GM18505 (cell line): ENCODE results near the gene FAM83C.
"Not testable (repeated sequence)": the region's sequence is repeated elsewhere in the genome, so short reads cannot be mapped to it uniquely, and the experiment has no call there.

Experiments
- ATAC-seq: cut with Tn5 transposase; IDR thresholded peaks from one replicate; pipeline ENCODE4 v1.9.1; 2021; ENCODE audit not compliant: unreplicated experiment
- POLR2A ChIP-seq: IDR thresholded peaks from 4 replicates; pipeline ENCODE4 v1.6.1; 2011; ENCODE audit warnings: borderline replicate concordance; ENCODE audit not compliant: insufficient read depth, insufficient read length; ENCODE audit errors: extremely low read depth

Gene FAM83C

DNA sequence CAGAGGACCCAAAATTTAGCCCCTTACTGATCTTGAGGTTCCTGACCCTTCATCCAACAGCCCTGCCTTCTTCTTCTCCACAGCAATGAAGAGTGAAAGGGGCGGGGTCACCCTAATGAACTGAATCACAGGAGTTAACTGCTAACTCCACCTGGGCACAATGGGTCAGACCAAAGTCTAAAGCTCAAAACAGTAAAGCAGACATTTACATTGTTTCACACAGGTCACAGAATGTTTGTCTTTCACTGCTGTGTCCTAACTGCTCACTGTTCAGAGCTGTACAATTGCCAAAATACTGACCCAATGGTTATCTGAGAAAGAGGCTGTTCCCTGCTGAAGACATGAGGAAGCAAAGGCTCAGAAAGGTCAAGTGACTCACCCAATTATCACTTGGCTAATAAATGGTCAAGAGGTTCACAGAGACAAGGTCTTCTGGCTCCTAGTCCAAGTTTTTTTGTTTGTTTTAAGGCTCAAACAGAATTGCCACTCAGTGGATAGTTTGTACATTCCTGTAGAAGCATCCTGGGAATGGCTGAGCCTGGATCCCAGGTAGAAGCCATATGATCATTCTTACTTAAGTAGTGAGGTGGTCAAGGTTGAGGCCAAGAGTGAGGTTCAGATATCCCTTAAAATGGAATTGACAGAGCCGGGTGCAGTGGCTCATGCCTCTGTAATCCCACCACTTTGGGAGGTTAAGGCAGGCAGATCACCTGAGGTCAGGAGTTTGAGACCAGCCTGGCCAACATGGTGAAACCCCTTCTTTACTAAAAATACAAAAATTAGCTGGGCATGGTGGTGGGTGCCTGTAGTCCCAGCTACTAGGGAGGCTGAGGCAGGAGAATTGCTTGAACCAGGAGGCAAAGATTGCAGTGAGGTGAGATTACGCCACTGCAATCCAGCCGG, 35.1 kb upstream of the FAM83C start:
- no peak for ATAC-seq
- no peak for TF ChIP-seq POLR2A

DNA sequence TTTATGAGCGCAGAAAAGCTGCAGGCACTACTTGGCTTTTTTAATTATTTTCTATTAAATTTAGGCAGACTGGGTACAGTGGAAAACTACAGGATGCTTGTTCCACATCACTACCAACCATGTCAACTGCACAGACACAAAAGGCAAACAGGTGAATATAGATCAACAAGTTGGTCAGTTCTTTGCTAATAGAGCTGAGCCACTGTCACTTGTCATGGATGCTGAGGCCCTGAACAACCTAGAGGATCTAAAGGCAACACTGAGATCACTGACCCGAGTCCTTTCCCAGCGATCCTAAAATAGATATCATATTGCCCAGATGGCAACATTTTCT, 34.5 kb upstream of the FAM83C start:
- no peak for TF ChIP-seq POLR2A
- ATAC-seq: no peak

GRCh38 chr20:35326021-35326739, 34.0 kb upstream of the FAM83C start:
- no peak for ATAC-seq
- TF ChIP-seq POLR2A: no peak

DNA sequence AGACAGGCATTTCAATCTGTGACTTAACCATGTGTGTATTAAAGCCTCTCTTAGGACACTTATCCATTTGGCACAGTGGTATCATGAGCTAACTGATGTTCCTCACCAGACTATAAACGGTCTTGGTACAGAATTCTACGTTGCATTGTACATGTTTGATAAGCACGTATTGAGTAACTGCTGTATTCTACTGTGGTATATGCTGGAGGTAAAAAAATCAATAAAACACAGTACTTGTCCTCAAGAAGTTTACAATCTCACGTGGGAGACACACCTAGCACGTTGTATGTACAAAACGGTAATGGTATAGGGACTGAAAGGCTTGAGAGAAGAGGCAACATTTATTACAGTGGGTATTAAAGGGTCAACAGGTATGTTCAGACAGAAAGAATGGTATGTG, 33.2 kb upstream of the FAM83C start:
- no peak for TF ChIP-seq POLR2A
- no peak for ATAC-seq

GRCh38 chr20:35320396-35321126, 28.3 kb upstream of the FAM83C start:
- no peak for TF ChIP-seq POLR2A
- no peak for ATAC-seq

DNA sequence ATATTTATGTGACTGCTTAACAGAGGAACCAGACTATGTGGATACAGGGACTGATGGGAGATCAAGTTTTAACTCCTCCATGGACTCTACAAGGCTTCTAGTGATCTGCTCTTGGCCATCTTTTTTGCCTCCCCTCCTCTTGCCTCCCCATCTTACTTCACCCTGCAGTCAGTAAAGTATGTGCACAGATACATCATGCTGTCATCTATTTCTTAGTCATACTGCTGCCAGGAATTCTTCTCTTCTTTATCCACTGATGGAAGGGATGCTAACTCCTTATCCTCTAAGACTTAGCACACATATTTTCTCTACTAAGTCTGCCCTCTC, 27.6 kb upstream of the FAM83C start:
- no peak for TF ChIP-seq POLR2A

DNA sequence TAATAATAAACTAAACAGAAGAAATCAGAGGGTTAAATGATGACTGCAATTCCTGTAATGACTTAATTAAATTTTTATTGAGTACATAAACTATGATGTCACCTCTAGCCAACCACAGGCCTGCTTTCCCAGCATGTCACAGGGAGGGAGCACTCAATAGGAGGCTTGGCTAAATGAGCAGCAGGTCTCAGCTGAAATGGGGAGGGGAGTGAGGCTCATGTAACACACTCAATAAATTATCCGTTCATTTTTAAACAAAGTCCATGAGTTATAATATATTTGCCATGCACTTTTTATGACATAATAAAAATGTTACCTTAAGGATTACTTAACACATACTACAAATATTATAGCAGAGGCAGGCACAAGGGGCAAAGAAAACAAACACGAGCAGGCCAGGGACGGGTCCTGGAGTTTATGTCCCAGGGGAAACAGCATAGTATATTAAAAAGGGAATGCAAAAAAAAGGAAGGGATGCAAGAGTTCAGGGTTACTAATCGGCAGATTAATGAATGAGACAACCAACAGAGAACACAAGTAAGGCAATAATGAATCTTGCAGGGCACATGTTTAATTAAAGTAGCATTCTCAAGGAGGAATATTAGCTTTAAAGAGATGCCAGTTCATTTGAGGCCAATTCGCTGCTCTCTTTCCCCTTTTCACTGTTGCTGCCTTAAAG, 27.1 kb upstream of the FAM83C start:
- TF ChIP-seq POLR2A: no peak
- ATAC-seq: no peak

More for the DNA sequence above, 27.6 kb upstream of the FAM83C start:
- no peak for ATAC-seq

DNA sequence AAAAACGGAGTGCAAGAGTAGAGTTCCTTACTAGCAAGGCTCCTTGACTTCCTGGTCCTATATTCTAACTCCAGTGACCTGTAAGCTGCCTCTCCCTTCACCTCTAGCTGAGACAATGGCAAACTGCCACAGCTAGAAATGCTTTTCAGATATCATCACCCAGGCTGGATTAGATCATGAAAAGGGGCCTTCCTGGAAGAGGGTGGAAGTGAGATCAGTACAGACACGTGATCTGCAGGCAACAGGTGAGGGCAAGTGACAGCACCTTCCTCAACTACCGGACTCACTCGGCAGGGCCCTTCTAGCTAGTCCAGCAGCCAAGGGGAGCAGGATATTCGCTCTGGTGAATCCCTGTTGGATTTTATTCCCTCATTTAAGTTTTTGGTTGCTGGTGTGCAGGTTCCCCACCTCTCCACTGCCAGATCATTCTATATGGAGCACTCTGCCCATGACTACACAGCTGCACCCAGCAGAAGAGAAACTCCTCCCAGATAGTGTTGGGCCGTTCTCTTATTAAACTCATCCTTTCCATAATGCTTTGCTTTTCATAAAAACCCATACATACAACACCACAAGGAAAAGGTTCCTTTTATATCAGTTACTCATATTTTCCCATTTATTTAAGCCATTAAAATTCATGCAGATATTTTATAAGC, 26.4 kb upstream of the FAM83C start:
- no peak for TF ChIP-seq POLR2A
- ATAC-seq: no peak

DNA sequence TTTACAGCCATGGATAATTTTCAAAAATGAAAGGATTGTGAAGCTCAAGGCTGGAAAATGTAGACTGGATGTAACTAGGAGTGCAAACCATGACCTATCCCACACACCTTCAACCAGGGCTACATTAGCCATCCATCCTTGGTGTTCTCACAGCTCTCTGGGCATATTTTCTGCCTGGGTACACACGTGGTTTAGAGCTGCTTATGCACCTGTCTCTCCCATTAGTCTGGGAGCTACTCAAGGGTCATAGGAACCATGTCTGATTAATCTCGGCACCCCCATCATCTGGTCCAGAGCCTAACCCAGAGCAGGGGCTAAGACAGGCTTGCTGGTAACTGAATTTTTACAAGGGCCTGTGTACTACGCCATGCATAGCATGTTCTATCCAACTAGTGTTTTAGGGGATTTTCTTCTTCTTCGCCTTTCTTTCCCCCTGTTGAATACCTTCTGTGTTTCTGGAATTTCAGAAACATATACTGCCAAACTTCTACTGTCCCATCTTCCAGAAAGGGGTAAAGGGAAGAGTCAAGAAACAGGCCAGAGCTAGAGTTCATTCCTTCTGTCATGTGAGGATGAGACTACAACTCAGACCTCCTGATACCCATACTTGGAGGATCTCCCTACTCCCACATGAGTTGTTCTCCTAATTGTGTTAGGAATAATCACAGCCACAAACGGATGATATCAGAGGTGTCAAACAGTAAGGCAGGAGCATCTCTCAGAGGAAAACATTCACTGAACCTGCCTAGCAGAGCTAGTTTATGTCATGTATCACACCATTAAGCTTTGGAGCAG, 25.4 kb upstream of the FAM83C start:
- no peak for ATAC-seq
- TF ChIP-seq POLR2A: no peak

GRCh38 chr20:35316086-35316485, 23.9 kb upstream of the FAM83C start:
- no peak for ATAC-seq
- no peak for TF ChIP-seq POLR2A

DNA sequence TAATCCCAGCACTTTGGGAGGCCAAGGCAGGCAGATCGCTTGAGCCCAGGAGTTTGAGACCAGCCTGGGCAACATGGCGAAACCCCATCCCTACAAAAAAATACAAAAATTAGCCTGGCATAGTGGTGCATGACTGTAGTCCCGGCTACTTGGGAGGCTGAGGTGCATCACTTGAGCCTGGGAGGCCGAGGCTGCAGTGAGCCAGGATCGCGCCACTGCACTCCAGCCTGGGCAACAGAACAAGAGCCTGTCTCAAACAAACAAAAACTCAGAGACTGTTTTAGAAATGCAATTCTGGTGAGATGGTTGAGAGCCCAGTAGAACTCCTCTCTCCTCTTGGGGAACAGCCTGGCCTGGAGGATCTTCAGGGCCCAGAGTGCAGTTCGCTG, 23.4 kb upstream of the FAM83C start:
- ATAC-seq: not testable (repeated sequence)
